ENCODE data around the gene PODN.

Gene PODN

GRCh38 chr1:53070621-53071020 lies 8.6 kb downstream of the PODN start:
- Histone ChIP-seq H3K9me2 (ENCODE audit: low read depth, low read length) (no peaks in the 10 kb centered on the region), H2AFZ (ENCODE audit: low read length) (no peak overlapping the region), H3K9ac (ENCODE audit: low read length) (no peak overlapping the region), H3K36me3 (ENCODE audit: insufficient read depth, low read length) (no peaks in the 10 kb centered on the region), H3K4me1 (ENCODE audit: insufficient read depth, low read length, severe bottlenecking) (no peaks in the 10 kb centered on the region), H3K27me3 (ENCODE audit: insufficient read depth, low read length) (peaks cover 5% of the 10 kb centered on the region; the same call in 1 of the 2 replicates), H3K4me2 (ENCODE audit: low read length) (no peak overlapping the region), H4K20me1 (ENCODE audit: insufficient read depth, low read length) (no peaks in the 10 kb centered on the region), H3K9me3 (ENCODE audit: low read length) (no peaks in the 10 kb centered on the region), H3K79me2 (ENCODE audit: insufficient read depth, low read length) (no peaks in the 10 kb centered on the region), H3K4me3 (ENCODE audit: low read depth, low read length, poor library complexity, severe bottlenecking) (no peak overlapping the region), H3F3A (ENCODE audit: insufficient read depth, low read length) (no peaks in the 10 kb centered on the region), H3K27ac (ENCODE audit: low read depth, low read length, poor library complexity, severe bottlenecking) (no peak overlapping the region)
- TF ChIP-seq CTCF (IDR thresholded peaks at IDR 0.05; ENCODE audit: low read length) (no peak), EZH2 (IDR thresholded peaks at IDR 0.05; ENCODE audit: borderline replicate concordance, low read length) (no peak)

DNA sequence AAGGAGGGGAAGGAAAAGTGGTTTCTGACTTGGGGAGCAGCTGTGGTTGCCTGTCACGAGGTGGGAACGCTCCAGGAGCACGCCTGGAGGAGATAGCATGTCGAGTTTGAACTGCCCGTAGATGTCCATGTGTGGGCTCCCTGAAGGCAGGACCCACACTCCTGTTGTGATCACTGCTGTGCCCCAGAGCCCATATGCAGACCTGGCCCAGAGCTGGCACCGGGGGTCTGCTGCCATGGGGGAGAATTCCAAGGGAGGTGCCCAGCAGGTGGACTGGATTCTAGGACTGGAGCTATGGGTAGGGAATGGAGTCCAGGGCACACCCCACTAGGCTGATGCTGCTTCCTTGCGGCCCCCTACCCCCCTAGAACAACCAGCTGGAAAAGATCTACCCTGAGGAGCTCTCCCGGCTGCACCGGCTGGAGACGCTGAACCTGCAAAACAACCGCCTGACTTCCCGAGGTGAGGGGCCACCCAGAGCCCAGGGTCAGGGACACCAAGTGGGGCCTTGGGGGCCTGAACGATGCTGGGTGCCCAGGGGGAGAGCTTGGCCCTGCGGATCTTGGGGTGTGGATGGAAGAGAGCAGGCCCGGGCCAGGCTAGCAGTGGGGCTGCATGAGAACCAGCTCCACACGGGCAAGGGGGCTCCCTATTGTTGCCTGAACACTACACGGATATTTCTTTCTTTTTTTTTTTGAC lies 9.3 kb downstream of the PODN start:
- no peaks in the 10 kb centered on the region for H3K79me2 ChIP-seq (ENCODE audit: insufficient read depth, low read length)
- no peaks in the 10 kb centered on the region for H3K36me3 ChIP-seq (ENCODE audit: insufficient read depth, low read length)
- H3K9me3 ChIP-seq (ENCODE audit: low read length), result no peaks in the 10 kb centered on the region
- H3K27me3 ChIP-seq (ENCODE audit: insufficient read depth, low read length), result peaks cover 5% of the 10 kb centered on the region; the same call in 1 of the 2 replicates
- TF ChIP-seq CTCF (IDR thresholded peaks at IDR 0.05; ENCODE audit: low read length) (no peak), EZH2 (IDR thresholded peaks at IDR 0.05; ENCODE audit: borderline replicate concordance, low read length) (no peak)
- H3F3A ChIP-seq (ENCODE audit: insufficient read depth, low read length), result no peaks in the 10 kb centered on the region
- no peak overlapping the region for H3K27ac ChIP-seq (ENCODE audit: low read depth, low read length, poor library complexity, severe bottlenecking)
- no peaks in the 10 kb centered on the region for H3K4me1 ChIP-seq (ENCODE audit: insufficient read depth, low read length, severe bottlenecking)
- H2AFZ ChIP-seq (ENCODE audit: low read length), result no peak overlapping the region
- H3K4me3 ChIP-seq (ENCODE audit: low read depth, low read length, poor library complexity, severe bottlenecking), result no peak overlapping the region
- H4K20me1 ChIP-seq (ENCODE audit: insufficient read depth, low read length), result no peaks in the 10 kb centered on the region
- no peak overlapping the region for H3K4me2 ChIP-seq (ENCODE audit: low read length)
- H3K9ac ChIP-seq (ENCODE audit: low read length), result no peak overlapping the region
- no peaks in the 10 kb centered on the region for H3K9me2 ChIP-seq (ENCODE audit: low read depth, low read length)

DNA sequence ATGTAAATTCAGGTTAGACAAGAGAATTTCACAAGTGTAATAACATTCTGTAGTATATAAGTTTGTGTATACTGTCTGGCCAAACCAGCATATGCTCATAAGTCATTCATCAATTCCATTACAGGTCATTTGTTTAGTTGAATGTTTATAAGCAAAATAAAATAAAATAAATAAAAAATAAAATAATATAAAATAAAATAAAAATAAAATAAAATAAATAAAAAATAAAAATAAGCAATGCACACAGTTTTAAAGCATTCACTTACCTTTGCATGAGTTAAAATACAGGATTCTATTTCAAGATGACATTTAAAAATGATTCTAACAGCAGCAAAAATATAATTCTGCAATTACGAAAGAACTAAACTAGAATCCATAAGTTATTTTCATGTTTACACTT lies 9.9 kb downstream of the PODN start:
- TF ChIP-seq CTCF (IDR thresholded peaks at IDR 0.05; ENCODE audit: low read length), result no peak
- no peak for TF ChIP-seq EZH2 (IDR thresholded peaks at IDR 0.05; ENCODE audit: borderline replicate concordance, low read length)
- peaks cover 5% of the 10 kb centered on the region; the same call in 1 of the 2 replicates for H3K27me3 ChIP-seq (ENCODE audit: insufficient read depth, low read length)

More for the DNA sequence above, 9.9 kb downstream of the PODN start:
- H2AFZ ChIP-seq (ENCODE audit: low read length), result no peak overlapping the region
- H3K4me1 ChIP-seq (ENCODE audit: insufficient read depth, low read length, severe bottlenecking), result no peaks in the 10 kb centered on the region
- H3K9me3 ChIP-seq (ENCODE audit: low read length), result no peaks in the 10 kb centered on the region
- H3K9me2 ChIP-seq (ENCODE audit: low read depth, low read length), result no peaks in the 10 kb centered on the region
- no peaks in the 10 kb centered on the region for H4K20me1 ChIP-seq (ENCODE audit: insufficient read depth, low read length)
- H3K4me2 ChIP-seq (ENCODE audit: low read length), result no peak overlapping the region
- H3F3A ChIP-seq (ENCODE audit: insufficient read depth, low read length), result no peaks in the 10 kb centered on the region
- H3K9ac ChIP-seq (ENCODE audit: low read length), result no peak overlapping the region
- no peak overlapping the region for H3K4me3 ChIP-seq (ENCODE audit: low read depth, low read length, poor library complexity, severe bottlenecking)
- no peak overlapping the region for H3K27ac ChIP-seq (ENCODE audit: low read depth, low read length, poor library complexity, severe bottlenecking)
- H3K79me2 ChIP-seq (ENCODE audit: insufficient read depth, low read length), result no peaks in the 10 kb centered on the region
- no peaks in the 10 kb centered on the region for H3K36me3 ChIP-seq (ENCODE audit: insufficient read depth, low read length)

All from OCI-LY1 (cell line).